DMS53 treated with DMSO at 0.1 percent for 48 hours (cell line): ENCODE data around the gene EEF1A2.

ENCODE experiments used
- DNase-seq: peaks from one replicate; lab custom pipeline; 2025; ENCODE audit not compliant: unreplicated experiment; lab: John Stamatoyannopoulos, UW

EEF1A2 gene

GRCh38 chr20:63455568-63455859 is 43.4 kb downstream of the EEF1A2 start:
- no peak for DNase-seq

GRCh38 chr20:63454731-63455567 is 43.9 kb downstream of the EEF1A2 start:
- DNase-seq: no peak

GRCh38 chr20:63452821-63453523 is 45.9 kb downstream of the EEF1A2 start:
- no peak for DNase-seq

- no peak for DNase-seq
Measured at GRCh38 chr20:63452341-63452740, 46.5 kb downstream of the EEF1A2 start.

GRCh38 chr20:63451821-63452220 is 47.1 kb downstream of the EEF1A2 start:
- no peak for DNase-seq

GRCh38 chr20:63449796-63450730 is 48.8 kb downstream of the EEF1A2 start:
- DNase-seq: no peak

- no peak for DNase-seq
Measured at GRCh38 chr20:63449025-63449424, 49.9 kb downstream of the EEF1A2 start.

GRCh38 chr20:63448031-63448430 is 50.9 kb downstream of the EEF1A2 start:
- no peak for DNase-seq

GRCh38 chr20:63447320-63447719 is 51.6 kb downstream of the EEF1A2 start:
- DNase-seq: no peak

- DNase-seq: no peak
Measured at GRCh38 chr20:63446216-63447024, 52.5 kb downstream of the EEF1A2 start.

GRCh38 chr20:63445075-63445734 is 53.7 kb downstream of the EEF1A2 start:
- DNase-seq: no peak

- no peak for DNase-seq
Measured at GRCh38 chr20:63444548-63444947, 54.3 kb downstream of the EEF1A2 start.

- no peak for DNase-seq
Measured at GRCh38 chr20:63443606-63444395, 55.1 kb downstream of the EEF1A2 start.

GRCh38 chr20:63442100-63442493 is 56.8 kb downstream of the EEF1A2 start:
- DNase-seq: no peak

- no peak for DNase-seq
Measured at GRCh38 chr20:63441136-63442099, 57.5 kb downstream of the EEF1A2 start.

GRCh38 chr20:63440366-63440955 is 58.4 kb downstream of the EEF1A2 start:
- no peak for DNase-seq

GRCh38 chr20:63439866-63440265 is 59.0 kb downstream of the EEF1A2 start:
- no peak for DNase-seq

- no peak for DNase-seq
Measured at GRCh38 chr20:63438121-63438520, 60.8 kb downstream of the EEF1A2 start.
